Parathyroid adenoma (tissue), 2 donors: ENCODE results near the gene PTOV1.

Source experiments
- H2AFZ ChIP-seq: fragments of 300-600 bp; sonication (generic); one replicate; pipeline ENCODE4 v1.7.0; 2017; ENCODE audit warnings: antibody characterized with exemption, mild to moderate bottlenecking
- H3K27ac ChIP-seq: fragments of 300-600 bp; sonication (generic); one replicate; pipeline ENCODE4 v1.7.0; 2017
- H3K27me3 ChIP-seq: fragments of 300-600 bp; sonication (generic); one replicate; pipeline ENCODE4 v1.7.0; 2017; ENCODE audit warnings: low read length; ENCODE audit not compliant: control insufficient read depth, insufficient read depth
- H3K36me3 ChIP-seq: fragments of 300-600 bp; sonication (generic); one replicate; pipeline ENCODE4 v1.7.0; 2017; ENCODE audit warnings: low read length; ENCODE audit not compliant: control insufficient read depth, insufficient read depth
- H3K4me1 ChIP-seq: fragments of 300-600 bp; sonication (generic); one replicate; pipeline ENCODE4 v1.7.0; 2017; ENCODE audit warnings: control low read depth
- H3K4me2 ChIP-seq: fragments of 300-600 bp; sonication (generic); one replicate; pipeline ENCODE4 v1.7.0; 2017; ENCODE audit warnings: low read length
- H3K4me3 ChIP-seq: fragments of 300-600 bp; sonication (generic); one replicate; pipeline ENCODE4 v1.7.0; 2017; ENCODE audit warnings: low read depth, low read length
- H3K79me2 ChIP-seq: fragments of 300-600 bp; sonication (generic); one replicate; pipeline ENCODE4 v1.7.0; 2017; ENCODE audit warnings: control low read depth
- H3K9ac ChIP-seq: fragments of 300-600 bp; sonication (generic); one replicate; pipeline ENCODE4 v1.7.0; 2017; ENCODE audit warnings: mild to moderate bottlenecking
- H3K9me3 ChIP-seq: fragments of 300-600 bp; sonication (generic); one replicate; pipeline ENCODE4 v1.7.0; 2017; ENCODE audit warnings: low read length; ENCODE audit not compliant: control insufficient read depth
- CTCF ChIP-seq: fragments of 300-600 bp; sonication (generic); IDR thresholded peaks from one replicate; pipeline ENCODE4 v1.7.0; 2017; ENCODE audit warnings: antibody characterized with exemption, mild to moderate bottlenecking
- donor health status: primary hyperparathyroidism.

PTOV1 gene

DNA sequence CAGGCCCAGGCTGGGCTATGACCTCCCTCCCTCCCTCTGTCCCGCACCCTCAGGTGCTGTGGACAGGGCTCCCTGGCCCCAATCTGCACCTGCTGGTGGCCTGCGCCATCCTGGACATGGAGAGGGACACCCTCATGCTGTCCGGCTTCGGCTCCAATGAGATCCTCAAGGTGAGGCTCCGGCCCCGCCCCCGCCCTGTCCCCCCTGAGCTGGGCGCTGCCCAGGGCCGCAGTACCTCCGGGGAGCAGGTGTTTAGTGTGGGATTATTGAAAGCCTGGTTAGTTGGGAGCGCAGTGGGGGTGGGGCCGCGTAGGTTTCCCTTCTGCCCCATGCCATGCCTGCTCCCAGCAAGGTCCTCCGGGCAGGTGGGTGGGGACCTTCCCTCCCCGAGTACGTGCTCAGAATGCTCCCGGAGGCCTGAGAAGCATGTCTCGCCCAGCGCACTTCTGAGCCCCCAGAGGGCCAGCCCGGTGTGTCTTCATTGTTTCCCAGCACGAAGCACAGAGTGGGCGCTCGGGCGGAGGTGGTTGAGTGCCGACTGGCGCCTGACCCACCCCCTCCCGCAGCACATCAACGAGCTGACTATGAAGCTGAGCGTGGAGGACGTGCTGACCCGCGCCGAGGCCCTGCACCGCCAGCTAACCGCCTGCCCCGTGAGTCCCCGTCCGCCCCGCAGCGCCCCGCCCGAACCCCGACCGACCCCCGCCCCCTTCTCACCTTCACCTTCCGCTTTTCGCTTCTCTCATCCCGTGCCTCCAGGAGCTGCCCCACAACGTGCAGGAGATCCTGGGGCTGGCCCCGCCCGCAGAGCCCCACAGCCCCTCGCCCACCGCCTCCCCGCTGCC is 36.9 kb downstream of the PTOV1 start:
- no peaks in the 10 kb centered on the region for H3K36me3 ChIP-seq
- H3K4me2 ChIP-seq, result no peak overlapping the region
- no peaks in the 10 kb centered on the region for H3K79me2 ChIP-seq
- no peaks in the 10 kb centered on the region for H3K9me3 ChIP-seq
- no peak for TF ChIP-seq CTCF
- H3K4me1 ChIP-seq, result no peaks in the 10 kb centered on the region
- no peak overlapping the region for H3K27ac ChIP-seq
- H3K9ac ChIP-seq, result no peak overlapping the region
- H3K27me3 ChIP-seq, result no peaks in the 10 kb centered on the region
- no peak overlapping the region for H2AFZ ChIP-seq
- H3K4me3 ChIP-seq, result no peak overlapping the region

DNA sequence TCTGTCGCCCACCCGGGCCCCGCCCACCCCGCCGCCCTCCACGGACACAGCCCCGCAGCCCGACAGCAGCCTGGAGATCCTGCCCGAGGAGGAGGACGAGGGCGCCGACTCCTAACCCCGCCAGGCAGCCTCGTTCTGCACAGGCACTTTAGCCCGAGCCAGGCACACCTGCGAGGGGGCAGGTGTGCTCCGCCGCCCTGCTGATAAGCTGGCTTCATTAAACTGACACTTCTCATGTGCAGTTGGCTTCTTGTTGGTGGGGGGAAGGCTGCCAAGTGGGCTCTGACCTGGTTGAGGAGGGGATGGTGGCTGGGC is 37.5 kb downstream of the PTOV1 start:
- no peak for TF ChIP-seq CTCF

GRCh38 chr19:49889038-49889686 is 38.2 kb downstream of the PTOV1 start:
- Histone ChIP-seq H3K4me1 (no peaks in the 10 kb centered on the region), H3K9me3 (no peaks in the 10 kb centered on the region), H3K9ac (no peak overlapping the region), H3K27ac (no peak overlapping the region), H3K79me2 (no peaks in the 10 kb centered on the region), H3K36me3 (no peaks in the 10 kb centered on the region), H3K4me3 (no peak overlapping the region), H2AFZ (no peak overlapping the region), H3K4me2 (no peak overlapping the region), H3K27me3 (no peaks in the 10 kb centered on the region)
- no peak for TF ChIP-seq CTCF

More for the DNA sequence above, 37.5 kb downstream of the PTOV1 start:
- no peaks in the 10 kb centered on the region for H3K27me3 ChIP-seq
- no peaks in the 10 kb centered on the region for H3K9me3 ChIP-seq
- H3K9ac ChIP-seq, result no peak overlapping the region
- H2AFZ ChIP-seq, result no peak overlapping the region
- no peak overlapping the region for H3K4me3 ChIP-seq
- no peaks in the 10 kb centered on the region for H3K36me3 ChIP-seq
- H3K27ac ChIP-seq, result no peak overlapping the region
- no peak overlapping the region for H3K4me2 ChIP-seq
- H3K4me1 ChIP-seq, result no peaks in the 10 kb centered on the region
- no peaks in the 10 kb centered on the region for H3K79me2 ChIP-seq

GRCh38 chr19:49889687-49890348 is 38.9 kb downstream of the PTOV1 start:
- no peaks in the 10 kb centered on the region for H3K9me3 ChIP-seq
- H2AFZ ChIP-seq, result peak overlapping the region; percentile 50
- H3K36me3 ChIP-seq, result no peaks in the 10 kb centered on the region
- H3K4me1 ChIP-seq, result no peaks in the 10 kb centered on the region
- H3K4me2 ChIP-seq, result peak overlapping the region; percentile 59
- no peak overlapping the region for H3K4me3 ChIP-seq
- H3K9ac ChIP-seq, result no peak overlapping the region
- peak; percentile 71 for TF ChIP-seq CTCF
- no peaks in the 10 kb centered on the region for H3K27me3 ChIP-seq
- H3K79me2 ChIP-seq, result no peaks in the 10 kb centered on the region
- H3K27ac ChIP-seq, result no peak overlapping the region
